Natural killer cell (primary cell): Measurements from ENCODE around the gene OSBPL10. TPM values are rescaled to one million over a fixed set of nuclear protein-coding genes. Genes with fewer than 3 reads are reported as not detected.

Source experiments
- ATAC-seq, 3 donors: fragments of 150-1000 bp in 2 of 3; fragments of 200-7000 bp in 1 of 3; cut with Tn5 transposase; 1 replicate in 1 of 3; 2 replicates in 2 of 3; pipeline ENCODE4 v1.10.0; 2021; ENCODE audit warnings: mild to moderate bottlenecking in 2 of 3, moderate library complexity in 2 of 3
- DNase-seq, 2 donors: peaks; one replicate each; pipeline versions ENCODE4 v3.0.0 to v3.0.0-alpha.2; 2013 to 2021; ENCODE audit warnings: mixed read lengths in 1 of 2
- H3K27ac ChIP-seq: one replicate; pipeline ENCODE4 v1.5.1; 2013; ENCODE audit warnings: mild to moderate bottlenecking, low read length
- H3K27me3 ChIP-seq: one replicate; pipeline ENCODE4 v1.6.1; 2013; ENCODE audit warnings: low read length; ENCODE audit not compliant: control insufficient read depth, insufficient read depth
- H3K36me3 ChIP-seq: one replicate; pipeline ENCODE4 v1.6.1; 2013; ENCODE audit warnings: low read length; ENCODE audit not compliant: control insufficient read depth, insufficient read depth
- H3K4me1 ChIP-seq: one replicate; pipeline ENCODE4 v1.6.1; 2013; ENCODE audit warnings: low read length; ENCODE audit not compliant: control insufficient read depth, insufficient read depth
- H3K4me3 ChIP-seq: one replicate; pipeline ENCODE4 v1.5.1; 2013; ENCODE audit warnings: low read length
- H3K9me3 ChIP-seq: one replicate; pipeline ENCODE4 v1.6.1; 2013; ENCODE audit warnings: low read length; ENCODE audit not compliant: control insufficient read depth, insufficient read depth
- H3K27ac Mint-ChIP-seq, 2 donors: one replicate each; pipeline ENCODE4 v1.8.0; 2022; ENCODE audit warnings: mild to moderate bottlenecking in 2 of 2, mixed read lengths in 2 of 2, moderate library complexity in 1 of 2
- H3K27me3 Mint-ChIP-seq, 2 donors: one replicate each; pipeline ENCODE4 v1.8.0; 2022; ENCODE audit warnings: low read depth in 2 of 2, mixed read lengths in 2 of 2
- H3K36me3 Mint-ChIP-seq: one replicate; pipeline ENCODE4 v1.8.0; 2022; ENCODE audit warnings: mixed read lengths
- H3K4me1 Mint-ChIP-seq, 2 donors: one replicate each; pipeline ENCODE4 v1.8.0; 2022; ENCODE audit warnings: mixed read lengths in 2 of 2
- H3K4me3 Mint-ChIP-seq: one replicate; pipeline ENCODE4 v1.8.0; 2022; ENCODE audit warnings: mild to moderate bottlenecking, moderate library complexity, mixed read lengths
- H3K9me3 Mint-ChIP-seq, 2 donors: one replicate each; pipeline ENCODE4 v1.8.0; 2022; ENCODE audit warnings: mixed read lengths in 2 of 2
- CTCF ChIP-seq: fragments of 200-600 bp; IDR thresholded peaks from one replicate; pipeline ENCODE4 v1.8.0; 2022; ENCODE audit warnings: antibody characterized with exemption
- WGBS: methylation state at CpG from one replicate; pipeline ENCODE4 v1.1.7; 2013; ENCODE audit warnings: missing lambda C conversion rate; ENCODE audit not compliant: insufficient coverage; 5-methylcytosine and 5-hydroxymethylcytosine counted together
- intact Hi-C: fragments of 100-400 bp; cut with micrococcal nuclease; formaldehyde crosslinking; loops from one replicate; pipeline ENCODE4 v1.14.2; 2022
- total RNA-seq, 4 donors: library from RNA; stranded (reverse); fragments of 120-200 nt in 1 of 4; gene quantifications; one replicate each; pipeline versions ENCODE4 v1.2.3 to v1.2.4, GENCODE V29; 2013 to 2022

Gene OSBPL10
- total RNA-seq, 3 donors from 2014 or later (not counting 1 experiment from before 2014, with no cell fraction given), result 1.00 to 3.6 (median 1.6) TPM

- no peaks in the 10 kb centered on the region for H3K4me1 ChIP-seq
- WGBS, result 70% methylated on average over 5 of the region's 6 CpGs
- ATAC-seq (no peak), DNase-seq (no peak)
- H3K27ac Mint-ChIP-seq, result no peak overlapping the region
- H3K9me3 Mint-ChIP-seq, result no peaks in the 10 kb centered on the region
- no peak overlapping the region for H3K4me3 ChIP-seq
- H3K9me3 ChIP-seq, result no peaks in the 10 kb centered on the region
- H3K27me3 Mint-ChIP-seq, result no peaks in the 10 kb centered on the region
- H3K4me3 Mint-ChIP-seq, result no peak overlapping the region
- H3K27me3 ChIP-seq, result no peaks in the 10 kb centered on the region
- intact Hi-C loops, result no loop called here
- no peak for TF ChIP-seq CTCF
- H3K4me1 Mint-ChIP-seq, result no peaks in the 10 kb centered on the region
- H3K36me3 ChIP-seq, result no peaks in the 10 kb centered on the region
- H3K27ac ChIP-seq, result no peak overlapping the region
- no peaks in the 10 kb centered on the region for H3K36me3 Mint-ChIP-seq
Measured at GRCh38 chr3:31815006-31815405, 166.1 kb downstream of the OSBPL10 start.

DNA sequence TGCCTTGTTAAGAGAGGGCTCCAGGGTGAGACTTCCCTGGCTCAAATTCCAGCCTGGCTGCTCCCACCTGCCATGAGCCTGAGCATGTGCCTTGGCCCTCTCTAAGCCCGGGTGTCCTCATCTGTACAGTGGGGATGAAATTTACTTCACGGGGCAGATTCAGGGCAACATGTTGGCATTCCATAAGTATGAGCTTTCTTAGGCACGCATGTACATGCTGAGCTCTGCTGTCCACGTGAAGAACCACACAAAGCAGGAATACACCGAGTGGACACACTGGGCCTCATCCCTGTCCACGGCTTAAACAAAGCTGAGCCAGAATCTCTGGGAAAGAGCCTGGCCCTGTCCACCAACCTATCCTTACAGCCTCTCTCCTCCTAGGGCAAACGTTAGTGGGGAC, 167.4 kb downstream of the OSBPL10 start:
- 88% methylated on average over 7 of the region's 7 CpGs for WGBS
- H3K27me3 Mint-ChIP-seq, result peaks cover 0 to 3% of the 10 kb centered on the region in 2 donors
- no peaks in the 10 kb centered on the region for H3K36me3 Mint-ChIP-seq
- no peaks in the 10 kb centered on the region for H3K4me1 ChIP-seq
- DNase-seq (no peak), ATAC-seq (no peak)
- H3K9me3 ChIP-seq, result no peaks in the 10 kb centered on the region
- H3K27me3 ChIP-seq, result no peaks in the 10 kb centered on the region
- H3K9me3 Mint-ChIP-seq, result no peaks in the 10 kb centered on the region
- H3K36me3 ChIP-seq, result no peaks in the 10 kb centered on the region
- intact Hi-C loops, result no loop called here
- H3K27ac Mint-ChIP-seq, result no peak overlapping the region
- H3K27ac ChIP-seq, result no peak overlapping the region
- H3K4me3 ChIP-seq, result no peak overlapping the region
- TF ChIP-seq CTCF, result no peak
- H3K4me1 Mint-ChIP-seq, result no peaks in the 10 kb centered on the region
- H3K4me3 Mint-ChIP-seq, result no peak overlapping the region

DNA sequence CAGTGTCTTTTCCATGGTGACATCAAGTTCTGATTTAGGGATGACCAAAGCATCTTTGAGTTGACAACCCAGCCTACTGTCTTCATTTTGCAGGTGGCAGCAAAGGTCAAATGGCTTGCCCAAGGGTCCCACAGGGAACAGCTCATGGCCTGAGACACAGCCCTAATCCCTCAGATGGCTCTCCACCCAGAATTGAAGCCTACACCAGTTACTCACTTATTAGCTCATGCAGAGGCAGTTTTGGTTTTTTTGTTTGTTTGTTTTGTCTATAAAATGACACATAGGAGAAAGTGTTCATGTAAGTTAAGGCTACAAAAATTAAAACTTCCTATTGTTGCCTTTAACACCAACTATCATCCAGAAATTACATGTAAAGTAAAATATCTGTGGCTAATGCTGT, 167.9 kb downstream of the OSBPL10 start:
- intact Hi-C loops, result no loop called here
- H3K27ac ChIP-seq, result no peak overlapping the region
- Mint-ChIP-seq H3K4me3 (no peak overlapping the region), H3K27me3 (peaks cover 0 to 6% of the 10 kb centered on the region in 2 donors), H3K36me3 (no peaks in the 10 kb centered on the region), H3K9me3 (no peaks in the 10 kb centered on the region), H3K27ac (no peak overlapping the region), H3K4me1 (no peaks in the 10 kb centered on the region)
- H3K27me3 ChIP-seq, result no peaks in the 10 kb centered on the region
- no peak for TF ChIP-seq CTCF
- no peak for ATAC-seq
- no peaks in the 10 kb centered on the region for H3K4me1 ChIP-seq
- no peaks in the 10 kb centered on the region for H3K9me3 ChIP-seq
- no peaks in the 10 kb centered on the region for H3K36me3 ChIP-seq
- H3K4me3 ChIP-seq, result no peak overlapping the region
- no peak for DNase-seq

GRCh38 chr3:31810991-31811433, 170.1 kb downstream of the OSBPL10 start:
- Mint-ChIP-seq H3K9me3 (no peaks in the 10 kb centered on the region), H3K27me3 (peaks cover 0 to 6% of the 10 kb centered on the region in 2 donors), H3K4me3 (no peak overlapping the region), H3K4me1 (no peaks in the 10 kb centered on the region), H3K27ac (no peak overlapping the region), H3K36me3 (no peaks in the 10 kb centered on the region)
- no peak overlapping the region for H3K4me3 ChIP-seq
- no peaks in the 10 kb centered on the region for H3K9me3 ChIP-seq
- no peak overlapping the region for H3K27ac ChIP-seq
- H3K36me3 ChIP-seq, result no peaks in the 10 kb centered on the region
- H3K4me1 ChIP-seq, result no peaks in the 10 kb centered on the region
- H3K27me3 ChIP-seq, result no peaks in the 10 kb centered on the region
- no peak for TF ChIP-seq CTCF
- DNase-seq, result no peak
- intact Hi-C loops, result no loop called here
- 93% methylated on average over 11 of the region's 11 CpGs for WGBS
- no peak for ATAC-seq
